Gastrocnemius medialis (tissue), 4 donors: Measurements from ENCODE around the gene DUSP1. TPM values are rescaled to one million over a fixed set of nuclear protein-coding genes. Genes with fewer than 3 reads are reported as not detected.

Source experiments
- ATAC-seq, 2 donors: fragments of 150-250 bp; one replicate each; pipeline ENCODE4 v1.9.1; 2016
- DNase-seq, 2 donors: peaks; one replicate each; pipeline ENCODE4 v3.0.0-alpha.2; 2019
- H3K27ac ChIP-seq, 4 donors: fragments of 200-600 bp; sonication (generic); 1 replicate in 1 of 4; 2 replicates in 3 of 4; pipeline ENCODE4 v1.5.1; 2016 to 2018; ENCODE audit warnings: mild to moderate bottlenecking in 2 of 4, moderate library complexity in 1 of 4
- H3K27me3 ChIP-seq, 3 donors: fragments of 200-600 bp; sonication (generic) in 2 of 3; 1 replicate in 1 of 3; 2 replicates in 2 of 3; pipeline versions ENCODE4 v1.5.1 to v1.6.0; 2016 to 2019; ENCODE audit warnings: mild to moderate bottlenecking in 1 of 3, moderate library complexity in 1 of 3
- H3K36me3 ChIP-seq, 2 donors: fragments of 200-600 bp; sonication (generic) in 1 of 2; one replicate each; pipeline ENCODE4 v1.5.1; 2017 to 2018
- H3K4me1 ChIP-seq, 2 donors: fragments of 200-600 bp; sonication (generic) in 1 of 2; one replicate each; pipeline ENCODE4 v1.5.1; 2016 to 2017; ENCODE audit warnings: mild to moderate bottlenecking in 2 of 2
- H3K4me3 ChIP-seq, 4 donors: fragments of 200-600 bp; sonication (generic) in 3 of 4; 1 replicate in 1 of 4; 2 replicates in 3 of 4; pipeline ENCODE4 v1.5.1; 2016 to 2019; ENCODE audit warnings: mild to moderate bottlenecking in 2 of 4
- H3K9me3 ChIP-seq, 3 donors: fragments of 200-600 bp; sonication (generic) in 2 of 3; 1 replicate in 1 of 3; 2 replicates in 2 of 3; pipeline ENCODE4 v1.5.1; 2016 to 2019
- CTCF ChIP-seq, 5 experiments: fragments of 450-650 bp in 3 of 5; fragments of 200-600 bp in 2 of 5; sonication (generic) in 2 of 5; IDR thresholded peaks in 4 of 5; conservative IDR thresholded peaks in 1 of 5; 1 replicate in 4 of 5; 2 replicates in 1 of 5; pipeline ENCODE4 v1.5.1; 2016 to 2019; ENCODE audit warnings: antibody characterized with exemption in 5 of 5, mild to moderate bottlenecking in 3 of 5, moderate library complexity in 3 of 5
- POLR2A ChIP-seq, 2 donors: fragments of 450-650 bp; IDR thresholded peaks; one replicate each; pipeline ENCODE4 v1.6.1; 2017; ENCODE audit warnings: antibody characterized with exemption in 2 of 2, mild to moderate bottlenecking in 2 of 2, moderate library complexity in 2 of 2
- in situ Hi-C, 4 donors: fragments of 200-750 bp; cut with MboI; loops; one replicate each; pipeline versions ENCODE4 v1.15.0 to v1.8.0; 2017; ENCODE audit warnings: low sequenced_read_pairs in 4 of 4
- intact Hi-C: fragments of 100-400 bp; cut with DNase I; formaldehyde crosslinking; loops from one replicate; pipeline ENCODE4 v1.15.1; 2023; ENCODE audit warnings: low total_unique reads
- total RNA-seq, 4 donors: library from RNA; depleted of rRNA; stranded (reverse); fragments of >200 nt; gene quantifications; one replicate each; pipeline versions ENCODE4 v1.1.0 to v1.2.3, GENCODE V29; 2016

DUSP1 gene
- total RNA-seq, 4 donors from 2014 or later: 345 to 1,004 (median 793) TPM

DNA sequence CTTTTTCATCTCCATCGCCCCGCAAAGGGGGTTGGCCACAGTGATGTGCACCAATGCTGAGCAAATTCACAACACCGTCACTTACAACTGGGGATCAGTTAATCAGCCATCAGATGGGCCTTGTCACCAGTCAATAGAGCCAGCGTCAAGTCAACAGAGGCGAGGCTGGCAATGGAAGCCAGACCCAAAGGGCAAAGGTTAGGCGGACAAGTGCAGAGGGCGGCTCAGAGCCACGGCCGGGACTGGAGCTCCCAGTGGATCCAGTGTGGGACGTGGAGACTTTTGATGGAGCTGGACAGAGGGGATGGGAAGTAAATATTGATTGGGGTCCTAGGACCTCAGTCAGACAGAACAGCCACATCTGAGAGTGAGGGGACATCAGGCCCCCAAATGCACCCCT, 45.7 kb downstream of the DUSP1 start:
- H3K4me3 ChIP-seq: no peak overlapping the region
- H3K4me1 ChIP-seq: peaks cover 4 to 6% of the 10 kb centered on the region in 2 donors
- no peaks in the 10 kb centered on the region for H3K36me3 ChIP-seq
- in situ Hi-C loops: no loop called here
- ATAC-seq (no peak), DNase-seq (no peak)
- no peaks in the 10 kb centered on the region for H3K9me3 ChIP-seq
- intact Hi-C loops: no loop called here
- H3K27ac ChIP-seq: no peak overlapping the region
- no peaks in the 10 kb centered on the region for H3K27me3 ChIP-seq
- TF ChIP-seq CTCF (IDR thresholded peaks at IDR 0.05 in 4 of 5, conservative IDR thresholded peaks at IDR 0.05 in 1 of 5) (no peak), POLR2A (IDR thresholded peaks at IDR 0.05) (no peak)

- ATAC-seq (no peak), DNase-seq (no peak)
- intact Hi-C loops: no loop called here
- TF ChIP-seq CTCF (IDR thresholded peaks at IDR 0.05 in 4 of 5, conservative IDR thresholded peaks at IDR 0.05 in 1 of 5) (no peak), POLR2A (IDR thresholded peaks at IDR 0.05) (no peak)
- no peak overlapping the region for H3K27ac ChIP-seq
- H3K36me3 ChIP-seq: no peaks in the 10 kb centered on the region
- H3K27me3 ChIP-seq: no peaks in the 10 kb centered on the region
- H3K4me3 ChIP-seq: no peak overlapping the region
- no peaks in the 10 kb centered on the region for H3K9me3 ChIP-seq
- in situ Hi-C loops: loop anchor here in 3 of 4 donors (5.0 to 25.0 kb wide), 4 partner anchors 203 to 563 kb away; partner anchors contain the start of gene BNIP1 (in 1 of the 3)
- peaks cover 4 to 6% of the 10 kb centered on the region in 2 donors for H3K4me1 ChIP-seq
Observed at GRCh38 chr5:172724242-172725183, 46.5 kb downstream of the DUSP1 start.

- intact Hi-C loops: no loop called here
- TF ChIP-seq CTCF (IDR thresholded peaks at IDR 0.05 in 4 of 5, conservative IDR thresholded peaks at IDR 0.05 in 1 of 5): no peak
- no peak for TF ChIP-seq POLR2A (IDR thresholded peaks at IDR 0.05)
- ATAC-seq (no peak), DNase-seq (no peak)
- H3K27ac ChIP-seq: no peak overlapping the region
- H3K9me3 ChIP-seq: no peaks in the 10 kb centered on the region
- in situ Hi-C loops: loop anchor here in 3 of 4 donors (5.0 to 25.0 kb wide), 4 partner anchors 204 to 564 kb away; partner anchors contain the start of gene BNIP1 (in 1 of the 3)
- H3K4me1 ChIP-seq: peaks cover 4 to 6% of the 10 kb centered on the region in 2 donors
- H3K4me3 ChIP-seq: no peak overlapping the region
- no peaks in the 10 kb centered on the region for H3K27me3 ChIP-seq
- no peaks in the 10 kb centered on the region for H3K36me3 ChIP-seq
Observed at GRCh38 chr5:172723508-172723907, 47.5 kb downstream of the DUSP1 start.

- Histone ChIP-seq H3K27me3 (no peaks in the 10 kb centered on the region), H3K4me1 (peaks cover 4 to 6% of the 10 kb centered on the region in 2 donors), H3K4me3 (no peak overlapping the region), H3K9me3 (no peaks in the 10 kb centered on the region), H3K36me3 (no peaks in the 10 kb centered on the region), H3K27ac (peak overlapping the region in 3 of 4 donors; percentile 26 to 35 (median 29))
- intact Hi-C loops: no loop called here
- no peak for DNase-seq
- TF ChIP-seq CTCF (IDR thresholded peaks at IDR 0.05 in 4 of 5, conservative IDR thresholded peaks at IDR 0.05 in 1 of 5) (no peak), POLR2A (IDR thresholded peaks at IDR 0.05) (no peak)
- in situ Hi-C loops: loop anchor here in 3 of 4 donors (5.0 to 25.0 kb wide), 4 partner anchors 205 to 565 kb away; partner anchors contain the start of gene BNIP1 (in 1 of the 3)
- ATAC-seq: no peak
Observed at GRCh38 chr5:172722327-172722815, 48.6 kb downstream of the DUSP1 start.
